Panc1 (cell line): ENCODE measurements around the gene CNGA4. TPM values are rescaled to one million over a fixed set of nuclear protein-coding genes. Genes with fewer than 3 reads are reported as not detected.
A peak's percentile ranks its signal among the peaks of the same experiment; 100 is the strongest.

Source experiments
- ATAC-seq: fragments of 200-7000 bp; cut with Tn5 transposase; 2 replicates; pipeline ENCODE4 v1.9.1; 2020; ENCODE audit warnings: mild to moderate bottlenecking, moderate library complexity
- BruUV-seq: library from RNA; stranded (reverse); fragments of 400-500 nt; replicated peaks from 2 replicates; lab custom pipeline; 2021; lab: Mats Ljungman, UMichigan
- CTCF ChIA-PET: fragments of 300-600 bp; sonication (Branson Sonifier 250); formaldehyde crosslinking; loops from one replicate; lab custom pipeline; 2022; ENCODE audit warnings: antibody characterized with exemption; lab: Charles Lee
- POLR2A ChIA-PET: fragments of 300-600 bp; sonication (Branson Sonifier 250); formaldehyde crosslinking; loops from one replicate; lab custom pipeline; 2022; ENCODE audit warnings: antibody characterized with exemption; lab: Charles Lee
- DNase-seq: peaks from one replicate; pipeline ENCODE4 v3.0.0-alpha.2; 2010; ENCODE audit warnings: low read depth, low spot score
- H3K27ac ChIP-seq: 2 replicates; pipeline ENCODE4 v1.5.1; 2011; ENCODE audit warnings: mild to moderate bottlenecking, low read length, inconsistent platforms
- H3K27me3 ChIP-seq: fragments of 200-500 bp; sonication (Bioruptor generic); 2 replicates; pipeline ENCODE4 v1.6.0; 2014; ENCODE audit warnings: low read length, inconsistent platforms; ENCODE audit not compliant: control insufficient read depth, insufficient read depth
- H3K36me3 ChIP-seq: fragments of 200-500 bp; sonication (Bioruptor generic); 2 replicates; pipeline ENCODE4 v1.5.1; 2014; ENCODE audit warnings: inconsistent platforms, mild to moderate bottlenecking, low read length, moderate library complexity; ENCODE audit not compliant: control insufficient read depth, insufficient read depth
- H3K4me1 ChIP-seq: 2 replicates; pipeline ENCODE4 v1.5.1; 2011; ENCODE audit warnings: inconsistent platforms, mild to moderate bottlenecking, low read length, moderate library complexity; ENCODE audit not compliant: control insufficient read depth, insufficient read depth
- H3K4me3 ChIP-seq, 2 experiments: 2 replicates each; pipeline ENCODE4 v1.5.1; 2011 to 2012; ENCODE audit warnings: low read depth in 2 of 2, low read length in 2 of 2, mild to moderate bottlenecking in 2 of 2, inconsistent platforms in 1 of 2, moderate library complexity in 1 of 2
- H3K9me3 ChIP-seq: fragments of 200-500 bp; sonication (Bioruptor generic); 2 replicates; pipeline ENCODE4 v1.5.1; 2014; ENCODE audit warnings: low read depth, mild to moderate bottlenecking, inconsistent platforms, low read length, moderate library complexity; ENCODE audit not compliant: control insufficient read depth, insufficient read depth
- POLR2AphosphoS5 ChIP-seq: IDR thresholded peaks from 2 replicates; pipeline ENCODE4 v1.6.1; 2012; ENCODE audit warnings: mild to moderate bottlenecking, low read depth, low read length, moderate library complexity
- SIN3A ChIP-seq: IDR thresholded peaks from 2 replicates; pipeline ENCODE4 v1.6.1; 2012; ENCODE audit warnings: low read depth, mild to moderate bottlenecking, low read length, moderate library complexity, borderline replicate concordance; ENCODE audit not compliant: insufficient read depth
- TCF7L2 ChIP-seq: IDR thresholded peaks from 2 replicates; pipeline ENCODE4 v1.6.1; 2011; ENCODE audit warnings: mild to moderate bottlenecking, low read depth, low read length, inconsistent platforms
- in situ Hi-C: cut with HindIII; loops from 2 replicates; pipeline ENCODE4 v1.10.0; 2016; ENCODE audit warnings: low sequenced_read_pairs, low pct_unique_long_range_greater_than_20kb
- intact Hi-C: fragments of 100-400 bp; cut with micrococcal nuclease; formaldehyde crosslinking; loops from one replicate; pipeline ENCODE4 v1.10.0; 2022; ENCODE audit not compliant: unreplicated experiment
- total RNA-seq: library from RNA; stranded (reverse); gene quantifications from one replicate; pipeline ENCODE4 v1.2.1, GENCODE V29; 2021; ENCODE audit not compliant: unreplicated experiment
- TF ChIP-seq, protein P1 (sequence below): fragments of 450-650 bp; IDR thresholded peaks from 2 replicates; pipeline ENCODE4 v1.5.1; 2017; ENCODE audit warnings: mild to moderate bottlenecking
- TF ChIP-seq, protein P2 (sequence below), 2 experiments: IDR thresholded peaks; 2 replicates each; pipeline ENCODE4 v1.6.1; 2011 to 2012; ENCODE audit warnings: low read depth in 2 of 2, control low read depth in 1 of 2, low read length in 1 of 2, mild to moderate bottlenecking in 1 of 2, moderate library complexity in 1 of 2; ENCODE audit not compliant: insufficient read depth in 1 of 2

Gene CNGA4
- total RNA-seq, 1 experiment from 2014 or later, result 0.62 TPM

DNA sequence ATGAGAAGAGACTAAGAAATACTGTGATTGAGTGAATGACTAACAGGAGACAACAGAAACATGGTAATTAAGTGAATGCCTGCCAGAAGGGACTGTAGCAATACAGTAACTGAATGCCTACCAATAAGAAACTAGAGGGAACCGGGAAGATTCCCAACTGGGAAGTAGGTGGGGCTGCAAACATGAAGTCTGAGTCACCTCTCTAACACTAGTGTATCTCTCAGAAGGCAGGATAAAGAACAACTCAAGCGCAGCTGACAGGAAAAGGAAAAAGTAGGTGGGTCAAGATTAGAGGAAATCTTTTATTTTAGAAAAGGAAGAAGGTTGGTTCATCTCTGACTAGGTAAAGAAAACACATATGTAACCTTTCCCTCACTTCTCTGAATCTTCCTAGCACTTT, 19.5 kb upstream of the CNGA4 start:
- ChIA-PET CTCF (no interaction called here), POLR2A (no interaction called here)
- H3K27me3 ChIP-seq, result no peaks in the 10 kb centered on the region
- DNase-seq (peak; percentile 13), ATAC-seq (peak; percentile 33; the same call in 1 of the 2 replicates)
- BruUV-seq, result no TSS peak
- H3K4me3 ChIP-seq, result no peak overlapping the region
- TF ChIP-seq, protein P1, sequence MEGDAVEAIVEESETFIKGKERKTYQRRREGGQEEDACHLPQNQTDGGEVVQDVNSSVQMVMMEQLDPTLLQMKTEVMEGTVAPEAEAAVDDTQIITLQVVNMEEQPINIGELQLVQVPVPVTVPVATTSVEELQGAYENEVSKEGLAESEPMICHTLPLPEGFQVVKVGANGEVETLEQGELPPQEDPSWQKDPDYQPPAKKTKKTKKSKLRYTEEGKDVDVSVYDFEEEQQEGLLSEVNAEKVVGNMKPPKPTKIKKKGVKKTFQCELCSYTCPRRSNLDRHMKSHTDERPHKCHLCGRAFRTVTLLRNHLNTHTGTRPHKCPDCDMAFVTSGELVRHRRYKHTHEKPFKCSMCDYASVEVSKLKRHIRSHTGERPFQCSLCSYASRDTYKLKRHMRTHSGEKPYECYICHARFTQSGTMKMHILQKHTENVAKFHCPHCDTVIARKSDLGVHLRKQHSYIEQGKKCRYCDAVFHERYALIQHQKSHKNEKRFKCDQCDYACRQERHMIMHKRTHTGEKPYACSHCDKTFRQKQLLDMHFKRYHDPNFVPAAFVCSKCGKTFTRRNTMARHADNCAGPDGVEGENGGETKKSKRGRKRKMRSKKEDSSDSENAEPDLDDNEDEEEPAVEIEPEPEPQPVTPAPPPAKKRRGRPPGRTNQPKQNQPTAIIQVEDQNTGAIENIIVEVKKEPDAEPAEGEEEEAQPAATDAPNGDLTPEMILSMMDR, result no peak
- no peaks in the 10 kb centered on the region for H3K9me3 ChIP-seq
- intact Hi-C loops, result no loop called here
- peaks cover 10% of the 10 kb centered on the region; the same call in 1 of the 2 replicates for H3K36me3 ChIP-seq
- no peaks in the 10 kb centered on the region for H3K4me1 ChIP-seq
- in situ Hi-C loops, result no loop called here
- no peak overlapping the region for H3K27ac ChIP-seq

DNA sequence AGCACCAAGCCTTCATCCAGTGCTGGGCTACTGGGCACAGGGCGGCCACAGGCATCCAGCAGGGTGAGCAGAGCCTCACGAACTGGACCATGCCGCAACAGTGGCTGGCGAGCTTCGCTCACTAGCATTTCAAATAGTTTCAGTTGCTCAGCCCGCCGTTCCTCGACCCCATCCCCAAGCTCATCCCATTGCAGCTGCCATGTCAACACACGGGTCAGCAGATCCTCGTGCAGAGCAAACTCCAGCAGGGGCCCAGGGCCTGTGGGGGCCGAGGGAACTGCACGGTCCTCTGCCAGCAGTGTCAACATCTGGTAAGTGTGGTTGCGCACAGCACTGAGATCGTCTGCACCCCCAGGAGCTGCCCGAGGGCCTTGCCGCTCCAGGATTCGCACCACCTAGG, 15.0 kb upstream of the CNGA4 start:
- intact Hi-C loops (no loop called here), in situ Hi-C loops (no loop called here)
- Histone ChIP-seq H3K4me3 (no peak overlapping the region), H3K27me3 (no peaks in the 10 kb centered on the region), H3K27ac (no peak overlapping the region), H3K36me3 (peaks cover 2% of the 10 kb centered on the region; the same call in 1 of the 2 replicates), H3K4me1 (no peaks in the 10 kb centered on the region), H3K9me3 (no peaks in the 10 kb centered on the region)
- ChIA-PET POLR2A (no interaction called here), CTCF (no interaction called here)
- BruUV-seq, result no TSS peak
- TF ChIP-seq, protein P2, sequence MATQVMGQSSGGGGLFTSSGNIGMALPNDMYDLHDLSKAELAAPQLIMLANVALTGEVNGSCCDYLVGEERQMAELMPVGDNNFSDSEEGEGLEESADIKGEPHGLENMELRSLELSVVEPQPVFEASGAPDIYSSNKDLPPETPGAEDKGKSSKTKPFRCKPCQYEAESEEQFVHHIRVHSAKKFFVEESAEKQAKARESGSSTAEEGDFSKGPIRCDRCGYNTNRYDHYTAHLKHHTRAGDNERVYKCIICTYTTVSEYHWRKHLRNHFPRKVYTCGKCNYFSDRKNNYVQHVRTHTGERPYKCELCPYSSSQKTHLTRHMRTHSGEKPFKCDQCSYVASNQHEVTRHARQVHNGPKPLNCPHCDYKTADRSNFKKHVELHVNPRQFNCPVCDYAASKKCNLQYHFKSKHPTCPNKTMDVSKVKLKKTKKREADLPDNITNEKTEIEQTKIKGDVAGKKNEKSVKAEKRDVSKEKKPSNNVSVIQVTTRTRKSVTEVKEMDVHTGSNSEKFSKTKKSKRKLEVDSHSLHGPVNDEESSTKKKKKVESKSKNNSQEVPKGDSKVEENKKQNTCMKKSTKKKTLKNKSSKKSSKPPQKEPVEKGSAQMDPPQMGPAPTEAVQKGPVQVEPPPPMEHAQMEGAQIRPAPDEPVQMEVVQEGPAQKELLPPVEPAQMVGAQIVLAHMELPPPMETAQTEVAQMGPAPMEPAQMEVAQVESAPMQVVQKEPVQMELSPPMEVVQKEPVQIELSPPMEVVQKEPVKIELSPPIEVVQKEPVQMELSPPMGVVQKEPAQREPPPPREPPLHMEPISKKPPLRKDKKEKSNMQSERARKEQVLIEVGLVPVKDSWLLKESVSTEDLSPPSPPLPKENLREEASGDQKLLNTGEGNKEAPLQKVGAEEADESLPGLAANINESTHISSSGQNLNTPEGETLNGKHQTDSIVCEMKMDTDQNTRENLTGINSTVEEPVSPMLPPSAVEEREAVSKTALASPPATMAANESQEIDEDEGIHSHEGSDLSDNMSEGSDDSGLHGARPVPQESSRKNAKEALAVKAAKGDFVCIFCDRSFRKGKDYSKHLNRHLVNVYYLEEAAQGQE (IDR thresholded peaks at IDR 0.05; ENCODE audit: insufficient read depth in 1 of 2, low read depth in 2 of 2, low read length in 1 of 2), result no peak
- TF ChIP-seq TCF7L2 (no peak), POLR2AphosphoS5 (no peak), SIN3A (no peak)
- TF ChIP-seq, protein P1, result no peak
- no peak for DNase-seq
- ATAC-seq, result no peak
